GM18498 (cell line): ENCODE results near the gene PLCB1.

ENCODE experiments used
- ATAC-seq: cut with Tn5 transposase; IDR thresholded peaks from one replicate; pipeline ENCODE4 v1.9.1; 2021; ENCODE audit warnings: mild to moderate bottlenecking, moderate library complexity; ENCODE audit not compliant: unreplicated experiment

The PLCB1 gene

GRCh38 chr20:8242066-8242465, 110.0 kb downstream of the PLCB1 start:
- no peak for ATAC-seq

- no peak for ATAC-seq
Observed at GRCh38 chr20:8242827-8243724, 111.0 kb downstream of the PLCB1 start.

GRCh38 chr20:8244637-8245036, 112.6 kb downstream of the PLCB1 start:
- no peak for ATAC-seq

- no peak for ATAC-seq
Observed at GRCh38 chr20:8246153-8246552, 114.1 kb downstream of the PLCB1 start.

- no peak for ATAC-seq
Observed at GRCh38 chr20:8246716-8247115, 114.7 kb downstream of the PLCB1 start.

GRCh38 chr20:8248051-8248450, 116.0 kb downstream of the PLCB1 start:
- no peak for ATAC-seq

GRCh38 chr20:8249634-8250033, 117.6 kb downstream of the PLCB1 start:
- no peak for ATAC-seq

GRCh38 chr20:8250539-8251200, 118.6 kb downstream of the PLCB1 start:
- no peak for ATAC-seq

DNA sequence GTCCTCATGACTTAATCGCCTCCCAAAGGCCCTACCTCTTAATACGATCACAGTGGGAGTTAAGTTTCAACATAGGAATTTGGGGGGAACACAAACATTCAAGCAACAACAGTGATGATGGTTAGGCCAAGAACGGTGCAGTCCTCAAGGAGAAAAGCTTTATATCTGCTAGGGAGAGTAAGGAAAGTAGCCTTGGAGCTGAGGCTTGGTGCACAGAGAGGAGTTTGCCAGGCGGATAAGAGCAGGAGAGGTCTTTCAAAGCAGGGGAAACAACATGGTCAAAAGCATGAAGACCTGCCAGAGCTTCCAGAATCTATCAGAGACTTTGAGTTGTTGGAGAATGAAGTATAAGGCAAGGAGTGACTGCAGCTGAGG, 119.1 kb downstream of the PLCB1 start:
- no peak for ATAC-seq

GRCh38 chr20:8254911-8255582, 123.0 kb downstream of the PLCB1 start:
- no peak for ATAC-seq

DNA sequence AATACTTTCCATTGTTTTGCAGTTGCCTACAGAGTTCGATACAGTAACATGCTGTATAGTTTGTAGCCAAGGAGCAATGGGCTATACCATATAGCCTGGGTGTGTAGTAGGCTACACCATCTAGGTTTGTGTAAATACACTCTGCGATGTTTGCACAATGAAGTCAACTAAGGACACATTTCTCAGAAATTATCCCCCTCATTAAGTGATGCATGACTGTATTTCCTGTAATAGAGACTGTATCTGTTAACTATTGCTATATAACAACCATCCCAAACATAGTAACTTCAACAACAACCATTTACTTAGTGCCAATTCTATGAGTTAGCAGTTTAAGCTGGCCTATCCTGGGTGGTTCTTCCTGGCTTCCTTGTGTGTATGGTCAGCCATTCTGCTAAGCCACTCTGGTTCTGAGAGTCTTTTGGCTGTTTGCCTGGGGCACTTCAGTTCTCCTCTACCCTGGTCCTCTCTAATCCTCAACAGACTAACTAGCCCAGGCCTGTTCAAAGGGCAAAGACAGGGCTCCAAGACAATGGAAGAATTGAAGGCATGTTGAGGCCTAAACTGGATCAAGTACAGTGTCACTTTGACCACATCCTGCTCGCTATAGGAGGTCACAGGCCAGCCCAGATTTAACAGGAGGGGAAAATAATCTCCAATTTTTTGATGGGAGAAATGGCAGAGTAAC, 124.0 kb downstream of the PLCB1 start:
- ATAC-seq: no peak

- no peak for ATAC-seq
Observed at GRCh38 chr20:8260837-8261251, 128.8 kb downstream of the PLCB1 start.

DNA sequence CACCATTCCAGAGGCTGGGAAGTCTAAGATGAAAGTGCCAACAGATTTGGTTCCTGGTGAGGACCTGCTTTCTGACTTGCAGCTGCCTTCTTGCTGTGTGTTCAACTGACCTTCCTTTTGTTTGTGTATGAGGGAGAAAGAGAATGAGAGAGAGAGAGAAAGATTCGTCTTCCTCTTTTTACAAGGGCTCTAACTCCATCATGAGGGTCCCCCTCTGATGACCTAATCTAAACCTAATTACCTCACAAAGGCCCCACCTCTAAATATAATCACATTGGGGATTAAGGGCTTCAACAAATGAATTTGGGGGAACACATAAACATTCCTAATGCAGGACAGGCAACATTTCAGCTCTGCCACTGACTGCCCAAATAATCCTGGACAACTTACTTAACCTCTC, 130.7 kb downstream of the PLCB1 start:
- no peak for ATAC-seq

DNA sequence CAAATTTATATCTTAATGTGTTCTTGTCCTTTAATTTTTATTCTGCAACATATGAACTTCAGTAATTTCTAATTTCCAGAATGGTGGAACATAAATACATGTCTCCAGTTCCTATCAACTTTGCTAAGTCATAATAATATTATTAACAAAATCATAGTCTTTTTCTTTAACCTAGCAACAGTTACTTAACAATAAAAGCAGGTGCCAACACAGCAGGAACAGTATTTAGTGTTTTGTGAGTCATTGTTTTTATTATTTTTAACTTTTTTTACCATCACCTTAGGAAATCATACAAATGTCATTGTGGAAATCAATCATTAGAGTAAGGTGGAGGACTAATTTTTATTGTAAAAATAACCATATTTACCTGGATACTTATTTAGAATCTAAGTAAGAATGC, 133.5 kb downstream of the PLCB1 start:
- no peak for ATAC-seq

- ATAC-seq: no peak
Observed at GRCh38 chr20:8267009-8267408, 134.9 kb downstream of the PLCB1 start.

DNA sequence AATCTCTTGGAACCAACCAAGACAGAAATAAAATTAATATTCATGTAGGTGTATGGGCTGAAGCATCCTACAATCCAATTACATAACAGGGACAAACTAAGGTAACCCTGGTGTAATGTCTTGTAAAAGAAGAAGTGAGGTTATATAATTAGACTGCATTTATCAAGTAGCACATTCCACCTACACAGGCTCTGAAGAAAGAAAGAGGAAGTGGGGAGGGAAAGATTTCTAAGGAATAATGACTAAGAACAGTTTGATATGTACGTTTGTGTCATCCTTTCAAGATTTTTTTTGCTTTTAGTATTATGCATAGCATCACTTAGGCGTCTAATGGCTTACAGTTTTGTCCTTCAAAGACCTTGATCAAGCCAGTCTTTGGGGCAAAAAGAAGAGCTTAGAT, 139.7 kb downstream of the PLCB1 start:
- ATAC-seq: no peak

DNA sequence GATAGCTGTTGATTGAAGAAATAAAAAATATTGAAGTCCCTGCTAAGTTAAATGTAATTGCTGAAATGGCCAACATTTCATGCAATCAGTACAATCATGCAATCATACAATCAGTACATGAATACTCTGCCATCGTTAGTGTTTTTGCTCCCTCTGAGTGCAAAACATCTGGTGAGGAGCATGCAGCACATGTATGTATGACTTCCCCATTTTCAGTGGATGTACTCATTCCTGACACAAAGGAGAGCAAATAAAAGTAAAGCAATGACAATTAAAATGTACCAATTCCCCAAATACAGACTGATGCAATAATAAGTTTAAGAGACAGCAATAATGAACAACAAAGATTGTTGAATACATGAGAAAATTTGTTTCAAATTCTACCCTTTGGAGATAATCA, 140.7 kb downstream of the PLCB1 start:
- no peak for ATAC-seq

- no peak for ATAC-seq
Observed at GRCh38 chr20:8284902-8285301, 152.8 kb downstream of the PLCB1 start.

- no peak for ATAC-seq
Observed at GRCh38 chr20:8287340-8287739, 155.3 kb downstream of the PLCB1 start.

GRCh38 chr20:8291200-8291599, 159.1 kb downstream of the PLCB1 start:
- no peak for ATAC-seq

DNA sequence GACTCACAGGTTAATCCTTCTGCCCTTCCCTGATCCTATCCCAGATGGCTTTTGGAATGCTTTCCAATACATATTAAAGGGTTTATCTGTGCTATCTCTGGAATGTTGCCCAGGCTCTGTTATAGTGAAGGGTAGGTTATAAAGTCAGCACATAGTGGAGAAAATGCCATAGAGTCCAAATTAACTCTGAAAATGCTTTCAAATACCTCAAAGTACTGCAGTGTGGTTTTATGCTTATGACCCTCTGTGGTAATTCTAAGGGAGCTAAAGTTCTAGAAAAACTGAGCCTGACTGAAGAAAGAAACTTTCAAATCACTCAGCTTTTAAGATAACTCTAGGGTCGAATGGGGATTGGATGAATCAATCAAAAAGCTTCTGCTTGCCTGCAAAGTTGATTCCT, 159.8 kb downstream of the PLCB1 start:
- ATAC-seq: no peak
